Chondrocyte (in vitro differentiated cells): ENCODE data around the gene PALS2. TPM values are rescaled to one million over a fixed set of nuclear protein-coding genes. Genes with fewer than 3 reads are reported as not detected.

Experiments used
- DNase-seq: peaks from one replicate; pipeline ENCODE4 v3.0.0; 2021; ENCODE audit warnings: mixed read lengths, low spot score
- H3K27ac Mint-ChIP-seq: one replicate; pipeline ENCODE4 v1.8.0; 2021; ENCODE audit warnings: mild to moderate bottlenecking, moderate library complexity, mixed read lengths; ENCODE audit not compliant: unreplicated experiment
- H3K27me3 Mint-ChIP-seq: 2 replicates; pipeline ENCODE4 v1.8.0; 2021; ENCODE audit warnings: low read depth, mixed read lengths
- H3K36me3 Mint-ChIP-seq: 2 replicates; pipeline ENCODE4 v1.8.0; 2021; ENCODE audit warnings: low read depth, mixed read lengths
- H3K4me1 Mint-ChIP-seq: 2 replicates; pipeline ENCODE4 v1.8.0; 2021; ENCODE audit warnings: low read depth, mild to moderate bottlenecking, mixed read lengths
- H3K4me3 Mint-ChIP-seq: one replicate; pipeline ENCODE4 v1.8.0; 2021; ENCODE audit warnings: mild to moderate bottlenecking, moderate library complexity, mixed read lengths; ENCODE audit not compliant: unreplicated experiment
- H3K9me3 Mint-ChIP-seq: 2 replicates; pipeline ENCODE4 v1.8.0; 2021; ENCODE audit warnings: low read depth, mixed read lengths
- total RNA-seq: library from RNA; stranded (reverse); gene quantifications from 3 replicates; pipeline ENCODE4 v1.2.1, GENCODE V29; 2021
- TF ChIP-seq, protein P1 (sequence below): fragments of 200-600 bp; sonication (generic); IDR thresholded peaks from 2 replicates; pipeline ENCODE4 v1.5.0; 2021; ENCODE audit warnings: antibody characterized with exemption, mild to moderate bottlenecking, moderate library complexity

Gene PALS2
- total RNA-seq, 1 donor from 2014 or later: 30.4 TPM

DNA sequence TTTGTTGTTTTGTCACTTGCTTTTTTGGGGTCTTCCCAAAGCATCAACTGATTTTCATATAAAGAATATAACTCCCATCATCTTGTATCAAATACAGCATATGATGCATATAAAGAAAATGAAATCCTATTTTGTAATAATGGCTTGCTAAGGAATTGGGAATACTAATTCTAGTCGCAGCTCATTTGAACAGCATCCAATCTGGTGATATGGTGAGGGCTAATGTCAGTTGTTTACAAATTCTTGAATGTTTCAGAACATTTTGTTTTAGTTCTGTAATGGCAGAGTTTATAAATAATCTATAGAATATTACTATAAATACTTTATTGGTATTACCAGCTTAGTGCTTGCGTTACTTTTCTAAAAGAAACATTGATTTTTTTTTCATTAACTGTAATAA lies 8.9 kb downstream of the PALS2 start:
- no peaks in the 10 kb centered on the region for H3K4me1 Mint-ChIP-seq
- H3K27me3 Mint-ChIP-seq: no peaks in the 10 kb centered on the region
- H3K4me3 Mint-ChIP-seq: no peak overlapping the region
- H3K27ac Mint-ChIP-seq: no peak overlapping the region
- no peaks in the 10 kb centered on the region for H3K36me3 Mint-ChIP-seq
- H3K9me3 Mint-ChIP-seq: no peaks in the 10 kb centered on the region
- no peak for DNase-seq
- TF ChIP-seq, protein P1, sequence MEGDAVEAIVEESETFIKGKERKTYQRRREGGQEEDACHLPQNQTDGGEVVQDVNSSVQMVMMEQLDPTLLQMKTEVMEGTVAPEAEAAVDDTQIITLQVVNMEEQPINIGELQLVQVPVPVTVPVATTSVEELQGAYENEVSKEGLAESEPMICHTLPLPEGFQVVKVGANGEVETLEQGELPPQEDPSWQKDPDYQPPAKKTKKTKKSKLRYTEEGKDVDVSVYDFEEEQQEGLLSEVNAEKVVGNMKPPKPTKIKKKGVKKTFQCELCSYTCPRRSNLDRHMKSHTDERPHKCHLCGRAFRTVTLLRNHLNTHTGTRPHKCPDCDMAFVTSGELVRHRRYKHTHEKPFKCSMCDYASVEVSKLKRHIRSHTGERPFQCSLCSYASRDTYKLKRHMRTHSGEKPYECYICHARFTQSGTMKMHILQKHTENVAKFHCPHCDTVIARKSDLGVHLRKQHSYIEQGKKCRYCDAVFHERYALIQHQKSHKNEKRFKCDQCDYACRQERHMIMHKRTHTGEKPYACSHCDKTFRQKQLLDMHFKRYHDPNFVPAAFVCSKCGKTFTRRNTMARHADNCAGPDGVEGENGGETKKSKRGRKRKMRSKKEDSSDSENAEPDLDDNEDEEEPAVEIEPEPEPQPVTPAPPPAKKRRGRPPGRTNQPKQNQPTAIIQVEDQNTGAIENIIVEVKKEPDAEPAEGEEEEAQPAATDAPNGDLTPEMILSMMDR: no peak

DNA sequence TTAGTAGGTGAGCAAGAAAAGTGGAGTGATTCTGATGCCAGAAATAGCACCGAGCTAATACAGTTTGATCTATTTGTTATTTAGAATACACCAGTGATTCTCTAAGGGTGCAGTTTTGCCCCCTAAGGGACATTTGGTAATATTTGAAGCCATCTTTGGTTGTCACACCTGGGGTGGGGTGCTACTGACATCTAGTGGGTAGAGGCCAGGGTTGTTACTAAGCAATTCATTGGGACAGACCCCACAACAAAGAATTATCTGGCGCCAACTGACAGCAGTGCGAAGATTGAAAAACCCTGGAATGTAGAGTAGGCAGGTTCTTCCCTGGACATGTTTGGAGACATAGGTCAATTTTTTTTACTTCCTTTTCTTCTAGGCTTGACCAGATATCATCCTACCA lies 14.6 kb downstream of the PALS2 start:
- TF ChIP-seq, protein P1: peak; percentile 70
- Mint-ChIP-seq H3K27me3 (no peaks in the 10 kb centered on the region), H3K4me1 (no peaks in the 10 kb centered on the region), H3K27ac (no peak overlapping the region), H3K4me3 (no peak overlapping the region), H3K36me3 (no peaks in the 10 kb centered on the region), H3K9me3 (no peaks in the 10 kb centered on the region)
- DNase-seq: no peak

DNA sequence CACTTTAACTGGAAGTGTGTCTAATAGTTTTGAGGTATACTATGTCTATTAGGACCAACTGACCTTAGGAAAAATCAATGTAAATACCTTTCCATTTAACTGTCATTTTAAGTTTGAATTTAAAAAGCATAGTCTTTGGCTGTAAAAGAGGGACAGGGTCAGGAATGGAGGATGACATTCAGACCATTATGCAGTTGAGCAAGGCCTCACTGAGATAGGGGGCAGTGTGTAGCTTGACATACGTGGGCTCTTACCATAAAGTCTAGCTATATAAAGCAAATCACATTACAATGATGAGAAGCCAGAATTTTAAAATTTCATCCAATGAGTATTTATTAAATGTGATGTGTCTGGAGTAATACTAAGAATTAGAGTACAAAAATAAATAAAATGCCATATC lies 17.9 kb downstream of the PALS2 start:
- DNase-seq: no peak
- TF ChIP-seq, protein P1: peak; percentile 26
- H3K36me3 Mint-ChIP-seq: no peaks in the 10 kb centered on the region
- H3K4me1 Mint-ChIP-seq: no peaks in the 10 kb centered on the region
- no peak overlapping the region for H3K27ac Mint-ChIP-seq
- no peak overlapping the region for H3K4me3 Mint-ChIP-seq
- H3K27me3 Mint-ChIP-seq: no peaks in the 10 kb centered on the region
- no peaks in the 10 kb centered on the region for H3K9me3 Mint-ChIP-seq

DNA sequence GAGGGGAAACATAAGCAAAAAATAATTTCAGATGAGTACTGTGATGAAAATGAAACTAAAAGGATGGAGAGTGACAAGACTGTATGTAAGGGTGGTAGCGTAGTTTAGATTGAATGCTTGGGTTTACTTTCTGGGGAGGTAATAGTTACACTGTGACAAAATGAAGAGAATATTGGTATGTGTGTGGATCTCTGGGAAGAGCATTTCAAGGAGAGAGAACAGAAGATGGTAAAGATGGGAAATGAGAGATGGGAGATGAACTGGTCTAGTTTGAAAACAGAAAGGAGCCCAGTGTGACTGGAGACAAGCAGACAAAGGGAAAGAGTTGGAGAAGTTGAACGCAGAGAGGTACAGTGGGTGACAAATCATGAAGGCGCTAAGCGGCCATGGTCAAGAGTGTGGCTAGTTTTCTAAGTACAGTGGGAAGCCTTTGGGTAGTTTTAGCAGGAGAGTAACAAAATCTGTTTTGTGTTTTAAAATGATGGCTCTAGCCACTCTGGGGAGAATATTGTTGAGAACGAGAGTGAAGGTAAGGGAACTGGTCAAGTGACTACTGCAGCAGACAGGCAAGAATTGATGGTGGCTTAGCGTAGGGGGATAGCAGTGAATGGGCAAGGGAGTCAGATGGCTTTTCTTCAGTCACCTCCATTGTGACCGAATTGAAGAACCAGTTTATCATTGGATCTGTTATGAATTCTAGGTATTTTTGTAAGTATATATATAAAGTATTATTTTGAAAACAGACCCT lies 22.6 kb downstream of the PALS2 start:
- Mint-ChIP-seq H3K4me1 (no peaks in the 10 kb centered on the region), H3K27me3 (no peaks in the 10 kb centered on the region)
- TF ChIP-seq, protein P1: no peak

DNA sequence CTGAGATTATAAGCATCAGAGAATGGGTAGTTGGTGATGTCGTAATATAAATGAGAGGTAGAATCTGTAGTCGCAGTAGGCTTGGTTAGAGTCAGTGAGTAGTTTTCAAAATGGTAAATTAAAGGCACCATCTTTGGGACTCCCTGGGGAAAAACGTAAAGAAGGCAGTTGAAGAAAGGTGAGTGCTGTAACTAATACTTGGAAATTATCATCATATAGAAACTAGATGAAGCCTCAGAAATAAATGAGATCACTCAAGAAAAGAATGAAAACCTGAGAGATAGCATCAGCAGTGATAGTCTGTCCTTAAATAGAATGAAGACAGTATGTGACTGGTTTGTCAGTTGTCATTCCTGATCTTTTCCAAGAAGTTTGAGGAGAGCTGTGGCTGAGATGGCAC lies 23.8 kb downstream of the PALS2 start:
- Mint-ChIP-seq H3K4me3 (no peak overlapping the region), H3K4me1 (peaks cover 5% of the 10 kb centered on the region), H3K27me3 (no peaks in the 10 kb centered on the region), H3K9me3 (no peaks in the 10 kb centered on the region), H3K27ac (no peak overlapping the region), H3K36me3 (no peaks in the 10 kb centered on the region)
- DNase-seq: no peak
- TF ChIP-seq, protein P1: no peak

More for the DNA sequence above, 22.6 kb downstream of the PALS2 start:
- Mint-ChIP-seq H3K9me3 (no peaks in the 10 kb centered on the region), H3K4me3 (no peak overlapping the region), H3K36me3 (no peaks in the 10 kb centered on the region), H3K27ac (no peak overlapping the region)
- no peak for DNase-seq
